ENCODE results near the gene FAM9A. TPM values are rescaled to one million over a fixed set of nuclear protein-coding genes. Genes with fewer than 3 reads are reported as not detected.
"Not testable (repeated sequence)": the region's sequence is repeated elsewhere in the genome, so short reads cannot be mapped to it uniquely, and the experiment has no call there.

Gene FAM9A
- total RNA-seq, 1 experiment from 2014 or later: not detected

DNA sequence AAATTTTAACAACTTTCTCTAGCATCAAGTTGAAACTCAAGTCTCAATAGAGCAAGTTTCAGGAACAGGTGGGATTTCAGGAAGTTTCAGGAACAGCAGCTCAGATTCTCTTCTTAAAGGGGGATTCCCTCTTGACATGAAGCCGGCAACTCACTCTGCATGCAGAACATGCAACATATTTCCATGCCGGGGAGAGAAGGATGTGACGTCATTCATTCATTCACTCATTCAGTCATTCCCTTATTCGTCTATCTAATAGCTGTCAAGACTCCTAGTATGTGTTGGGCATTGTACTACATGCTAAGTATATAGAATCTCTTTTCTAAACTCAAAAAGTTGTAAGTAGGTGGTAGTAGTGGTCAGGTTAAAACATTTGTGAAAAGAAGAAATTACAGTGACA lies 4.8 kb upstream of the FAM9A start:
- no TSS peak for BruUV-seq (replicated peaks)
- CTCF ChIA-PET: no interaction called here
- Histone ChIP-seq H3K4me3 (ENCODE audit: low read depth, low read length, poor library complexity, severe bottlenecking) (no peak overlapping the region), H3K4me1 (ENCODE audit: insufficient read depth, low read length, poor library complexity, severe bottlenecking) (no peaks in the 10 kb centered on the region), H3K27me3 (replicated peaks; ENCODE audit: insufficient read depth, low read depth, low read length, poor library complexity) (no peaks in the 10 kb centered on the region), H3K9me3 (ENCODE audit: low read depth, low read length, poor library complexity, severe bottlenecking) (no peaks in the 10 kb centered on the region), H3K36me3 (ENCODE audit: insufficient read depth, low read length, poor library complexity, severe bottlenecking) (no peaks in the 10 kb centered on the region), H3K27ac (ENCODE audit: low read depth, low read length, poor library complexity, severe bottlenecking) (no peak overlapping the region)
- TF ChIP-seq, protein P1, sequence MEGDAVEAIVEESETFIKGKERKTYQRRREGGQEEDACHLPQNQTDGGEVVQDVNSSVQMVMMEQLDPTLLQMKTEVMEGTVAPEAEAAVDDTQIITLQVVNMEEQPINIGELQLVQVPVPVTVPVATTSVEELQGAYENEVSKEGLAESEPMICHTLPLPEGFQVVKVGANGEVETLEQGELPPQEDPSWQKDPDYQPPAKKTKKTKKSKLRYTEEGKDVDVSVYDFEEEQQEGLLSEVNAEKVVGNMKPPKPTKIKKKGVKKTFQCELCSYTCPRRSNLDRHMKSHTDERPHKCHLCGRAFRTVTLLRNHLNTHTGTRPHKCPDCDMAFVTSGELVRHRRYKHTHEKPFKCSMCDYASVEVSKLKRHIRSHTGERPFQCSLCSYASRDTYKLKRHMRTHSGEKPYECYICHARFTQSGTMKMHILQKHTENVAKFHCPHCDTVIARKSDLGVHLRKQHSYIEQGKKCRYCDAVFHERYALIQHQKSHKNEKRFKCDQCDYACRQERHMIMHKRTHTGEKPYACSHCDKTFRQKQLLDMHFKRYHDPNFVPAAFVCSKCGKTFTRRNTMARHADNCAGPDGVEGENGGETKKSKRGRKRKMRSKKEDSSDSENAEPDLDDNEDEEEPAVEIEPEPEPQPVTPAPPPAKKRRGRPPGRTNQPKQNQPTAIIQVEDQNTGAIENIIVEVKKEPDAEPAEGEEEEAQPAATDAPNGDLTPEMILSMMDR (conservative IDR thresholded peaks at IDR 0.05; ENCODE audit: low read depth, low read length): no peak
- TF ChIP-seq EZH2 (IDR thresholded peaks at IDR 0.05; ENCODE audit: borderline replicate concordance, low read depth, low read length, poor library complexity, severe bottlenecking): no peak
- POLR2A ChIA-PET (ENCODE audit: low non-redundant PET): no interaction called here
- DNase-seq (ENCODE audit: low spot score): no peak
- intact Hi-C loops (cut with micrococcal nuclease; ENCODE audit: unreplicated experiment): no loop called here

DNA sequence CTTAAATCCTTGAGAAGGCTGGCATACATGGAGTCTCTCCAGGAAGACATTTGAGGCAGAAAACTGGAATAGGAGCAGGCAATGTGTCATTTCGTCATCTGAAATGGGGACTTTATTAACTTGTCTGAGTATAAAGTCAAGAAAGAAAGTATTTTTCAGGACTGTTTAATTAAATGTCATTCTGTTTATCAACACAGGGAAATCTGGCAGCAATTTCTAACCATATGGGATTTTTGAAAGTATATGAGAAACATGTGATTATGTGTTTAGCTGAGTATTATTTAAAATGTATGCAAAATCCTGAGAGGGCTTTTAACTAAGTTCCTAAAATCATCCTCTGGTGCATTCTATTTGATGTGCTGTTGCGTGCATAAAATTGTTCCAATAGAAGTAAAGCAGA lies 3.9 kb upstream of the FAM9A start:
- no peaks in the 10 kb centered on the region for H3K9me3 ChIP-seq (ENCODE audit: low read depth, low read length, poor library complexity, severe bottlenecking)
- H3K4me3 ChIP-seq (ENCODE audit: low read depth, low read length, poor library complexity, severe bottlenecking): no peak overlapping the region
- intact Hi-C loops (cut with micrococcal nuclease; ENCODE audit: unreplicated experiment): no loop called here
- CTCF ChIA-PET: no interaction called here
- H3K4me1 ChIP-seq (ENCODE audit: insufficient read depth, low read length, poor library complexity, severe bottlenecking): no peaks in the 10 kb centered on the region
- TF ChIP-seq, protein P1 (conservative IDR thresholded peaks at IDR 0.05; ENCODE audit: low read depth, low read length): no peak
- no peak for TF ChIP-seq EZH2 (IDR thresholded peaks at IDR 0.05; ENCODE audit: borderline replicate concordance, low read depth, low read length, poor library complexity, severe bottlenecking)
- no peaks in the 10 kb centered on the region for H3K27me3 ChIP-seq (replicated peaks; ENCODE audit: insufficient read depth, low read depth, low read length, poor library complexity)
- DNase-seq (ENCODE audit: low spot score): no peak
- no peaks in the 10 kb centered on the region for H3K36me3 ChIP-seq (ENCODE audit: insufficient read depth, low read length, poor library complexity, severe bottlenecking)
- no TSS peak for BruUV-seq (replicated peaks)
- H3K27ac ChIP-seq (ENCODE audit: low read depth, low read length, poor library complexity, severe bottlenecking): no peak overlapping the region
- POLR2A ChIA-PET (ENCODE audit: low non-redundant PET): no interaction called here

DNA sequence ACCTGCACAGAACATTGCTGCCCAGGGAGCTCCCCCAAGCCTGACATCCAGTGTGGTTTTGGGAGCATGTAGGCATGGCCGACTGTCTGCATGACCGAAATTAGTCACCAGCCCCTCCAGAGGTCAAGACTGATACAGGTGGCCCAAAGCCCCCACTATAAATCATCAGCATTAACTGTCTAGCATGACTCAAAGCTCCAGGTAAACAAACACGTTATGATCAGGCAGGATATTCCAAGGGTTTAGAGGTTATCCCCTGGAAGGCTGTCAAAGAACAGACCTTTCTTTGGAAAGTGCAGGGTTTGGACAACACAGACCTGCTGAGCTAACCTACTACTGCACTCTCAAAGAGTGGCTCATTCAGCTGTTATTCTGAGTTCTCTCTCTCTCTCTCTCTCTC lies 2.1 kb upstream of the FAM9A start:
- no peaks in the 10 kb centered on the region for H3K4me1 ChIP-seq (ENCODE audit: insufficient read depth, low read length, poor library complexity, severe bottlenecking)
- ChIA-PET CTCF (no interaction called here), POLR2A (ENCODE audit: low non-redundant PET) (no interaction called here)
- no peaks in the 10 kb centered on the region for H3K9me3 ChIP-seq (ENCODE audit: low read depth, low read length, poor library complexity, severe bottlenecking)
- no peak overlapping the region for H3K27ac ChIP-seq (ENCODE audit: low read depth, low read length, poor library complexity, severe bottlenecking)
- H3K4me3 ChIP-seq (ENCODE audit: low read depth, low read length, poor library complexity, severe bottlenecking): no peak overlapping the region
- no TSS peak for BruUV-seq (replicated peaks)
- intact Hi-C loops (cut with micrococcal nuclease; ENCODE audit: unreplicated experiment): no loop called here
- H3K27me3 ChIP-seq (replicated peaks; ENCODE audit: insufficient read depth, low read depth, low read length, poor library complexity): no peaks in the 10 kb centered on the region
- no peak for DNase-seq (ENCODE audit: low spot score)
- TF ChIP-seq EZH2 (IDR thresholded peaks at IDR 0.05; ENCODE audit: borderline replicate concordance, low read depth, low read length, poor library complexity, severe bottlenecking): no peak
- TF ChIP-seq, protein P1 (conservative IDR thresholded peaks at IDR 0.05; ENCODE audit: low read depth, low read length): no peak
- H3K36me3 ChIP-seq (ENCODE audit: insufficient read depth, low read length, poor library complexity, severe bottlenecking): no peaks in the 10 kb centered on the region

DNA sequence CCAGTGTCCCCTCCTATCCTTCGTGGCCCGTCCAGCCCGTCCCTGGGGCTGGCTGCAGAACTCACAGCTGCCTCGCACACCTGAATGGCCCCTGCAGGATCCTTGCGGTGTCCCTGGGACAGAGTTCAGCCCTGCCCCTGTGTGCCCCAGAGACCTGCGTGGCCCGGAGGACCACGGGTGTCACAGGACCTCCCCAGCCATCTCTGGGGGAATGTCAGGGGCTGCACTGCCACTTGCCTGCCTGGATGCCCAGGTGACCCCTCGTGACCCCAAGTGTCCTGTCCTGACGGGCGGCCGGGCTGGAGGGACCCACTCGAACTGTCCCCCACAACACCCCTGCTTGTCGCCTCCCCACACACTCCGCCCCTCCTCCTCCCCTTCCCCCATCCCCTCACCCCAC lies 832 bp downstream of the FAM9A start:
- H3K36me3 ChIP-seq (ENCODE audit: insufficient read depth, low read length, poor library complexity, severe bottlenecking); DNase-seq (ENCODE audit: low spot score); POLR2A ChIA-PET (ENCODE audit: low non-redundant PET); H3K4me1 ChIP-seq (ENCODE audit: insufficient read depth, low read length, poor library complexity, severe bottlenecking); BruUV-seq (replicated peaks); H3K4me3 ChIP-seq (ENCODE audit: low read depth, low read length, poor library complexity, severe bottlenecking); H3K27ac ChIP-seq (ENCODE audit: low read depth, low read length, poor library complexity, severe bottlenecking); H3K27me3 ChIP-seq (replicated peaks; ENCODE audit: insufficient read depth, low read depth, low read length, poor library complexity); intact Hi-C loops (cut with micrococcal nuclease; ENCODE audit: unreplicated experiment); H3K9me3 ChIP-seq (ENCODE audit: low read depth, low read length, poor library complexity, severe bottlenecking); CTCF ChIA-PET: not testable (repeated sequence)

DNA sequence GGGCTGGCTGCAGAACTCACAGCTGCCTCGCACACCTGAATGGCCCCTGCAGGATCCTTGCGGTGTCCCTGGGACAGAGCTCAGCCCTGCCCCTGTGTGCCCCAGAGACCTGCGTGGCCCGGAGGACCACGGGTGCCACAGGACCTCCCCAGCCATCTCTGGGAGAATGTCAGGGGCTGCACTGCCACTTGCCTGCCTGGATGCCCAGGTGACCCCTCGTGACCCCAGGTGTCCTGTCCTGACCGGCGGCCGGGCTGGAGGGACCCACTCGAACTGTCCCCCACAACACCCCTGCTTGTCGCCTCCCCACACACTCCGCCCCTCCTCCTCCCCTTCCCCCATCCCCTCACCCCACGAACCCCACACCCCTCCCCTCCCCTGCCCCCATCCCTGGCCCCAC lies 1.9 kb downstream of the FAM9A start:
- not testable (repeated sequence) for DNase-seq (ENCODE audit: low spot score); BruUV-seq (replicated peaks)

DNA sequence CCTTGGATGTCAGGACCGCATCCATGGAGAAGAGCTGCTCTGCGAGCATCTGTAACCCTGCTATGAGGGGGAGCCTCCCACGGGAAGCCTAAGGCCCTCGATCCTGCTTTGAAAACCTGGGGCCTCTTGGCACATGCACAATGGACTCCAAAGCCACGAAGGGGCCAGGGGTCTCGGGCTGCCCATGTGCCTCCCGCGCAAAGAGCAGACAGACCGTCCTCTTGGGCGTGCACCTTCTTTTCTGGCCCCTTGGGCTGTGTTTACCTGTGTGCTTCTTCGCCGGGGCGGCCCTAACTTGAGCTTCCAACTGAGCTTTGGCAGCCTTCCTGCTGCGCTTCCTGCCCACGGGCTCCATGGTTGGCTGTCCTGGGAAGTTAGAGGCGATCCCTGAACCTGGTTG lies 2.5 kb downstream of the FAM9A start:
- H3K27me3 ChIP-seq (replicated peaks; ENCODE audit: insufficient read depth, low read depth, low read length, poor library complexity); DNase-seq (ENCODE audit: low spot score); H3K36me3 ChIP-seq (ENCODE audit: insufficient read depth, low read length, poor library complexity, severe bottlenecking); H3K4me3 ChIP-seq (ENCODE audit: low read depth, low read length, poor library complexity, severe bottlenecking); H3K4me1 ChIP-seq (ENCODE audit: insufficient read depth, low read length, poor library complexity, severe bottlenecking); BruUV-seq (replicated peaks); POLR2A ChIA-PET (ENCODE audit: low non-redundant PET); H3K27ac ChIP-seq (ENCODE audit: low read depth, low read length, poor library complexity, severe bottlenecking); CTCF ChIA-PET; intact Hi-C loops (cut with micrococcal nuclease; ENCODE audit: unreplicated experiment); H3K9me3 ChIP-seq (ENCODE audit: low read depth, low read length, poor library complexity, severe bottlenecking): not testable (repeated sequence)

More for the DNA sequence above, 1.9 kb downstream of the FAM9A start:
- H3K27ac ChIP-seq (ENCODE audit: low read depth, low read length, poor library complexity, severe bottlenecking); H3K4me1 ChIP-seq (ENCODE audit: insufficient read depth, low read length, poor library complexity, severe bottlenecking); CTCF ChIA-PET; POLR2A ChIA-PET (ENCODE audit: low non-redundant PET); H3K4me3 ChIP-seq (ENCODE audit: low read depth, low read length, poor library complexity, severe bottlenecking); H3K9me3 ChIP-seq (ENCODE audit: low read depth, low read length, poor library complexity, severe bottlenecking); H3K36me3 ChIP-seq (ENCODE audit: insufficient read depth, low read length, poor library complexity, severe bottlenecking); H3K27me3 ChIP-seq (replicated peaks; ENCODE audit: insufficient read depth, low read depth, low read length, poor library complexity); intact Hi-C loops (cut with micrococcal nuclease; ENCODE audit: unreplicated experiment): not testable (repeated sequence)
